WI38 (cell line): ENCODE results near the gene DCXR.

Source experiments
- H3K4me3 ChIP-seq: 2 replicates; pipeline ENCODE4 v1.5.1; 2011; ENCODE audit warnings: low read depth, mild to moderate bottlenecking, control low read depth, low read length
- CTCF ChIP-seq: IDR thresholded peaks from 2 replicates; pipeline ENCODE4 v1.5.1; 2012; ENCODE audit warnings: low read depth, mild to moderate bottlenecking, control low read depth, low read length

Gene DCXR

GRCh38 chr17:82048571-82048971 lies 11.1 kb upstream of the DCXR start:
- no peak for TF ChIP-seq CTCF
- H3K4me3 ChIP-seq, result no peak overlapping the region

- TF ChIP-seq CTCF, result no peak
Observed at GRCh38 chr17:82047914-82048570, 10.5 kb upstream of the DCXR start.

GRCh38 chr17:82047379-82047778 lies 9.9 kb upstream of the DCXR start:
- H3K4me3 ChIP-seq, result no peak overlapping the region
- TF ChIP-seq CTCF, result no peak

More at GRCh38 chr17:82047914-82048570, 10.5 kb upstream of the DCXR start:
- no peak overlapping the region for H3K4me3 ChIP-seq

- no peak for TF ChIP-seq CTCF
Observed at GRCh38 chr17:82046903-82047302, 9.4 kb upstream of the DCXR start.

GRCh38 chr17:82045936-82046484 lies 8.5 kb upstream of the DCXR start:
- H3K4me3 ChIP-seq, result no peak overlapping the region
- no peak for TF ChIP-seq CTCF

More at GRCh38 chr17:82046903-82047302, 9.4 kb upstream of the DCXR start:
- no peak overlapping the region for H3K4me3 ChIP-seq

- H3K4me3 ChIP-seq, result no peak overlapping the region
- TF ChIP-seq CTCF, result no peak
Observed at GRCh38 chr17:82043507-82043906, 6.0 kb upstream of the DCXR start.

GRCh38 chr17:82042649-82043048 lies 5.2 kb upstream of the DCXR start:
- H3K4me3 ChIP-seq, result no peak overlapping the region
- TF ChIP-seq CTCF, result no peak
